Endodermal cell (in vitro differentiated cells): Measurements from ENCODE around the gene ANKIB1. TPM values are rescaled to one million over a fixed set of nuclear protein-coding genes. Genes with fewer than 3 reads are reported as not detected.

Experiments
- DNase-seq: peaks from one replicate; pipeline ENCODE4 v3.0.0-alpha.2; 2017
- H3K27ac ChIP-seq: 2 replicates; pipeline ENCODE4 v1.5.1; 2013; ENCODE audit warnings: mild to moderate bottlenecking, low read depth, low read length, moderate library complexity
- H3K27me3 ChIP-seq: 2 replicates; pipeline ENCODE4 v1.6.1; 2013; ENCODE audit warnings: mild to moderate bottlenecking, low read length, moderate library complexity; ENCODE audit not compliant: insufficient read depth, control insufficient read depth, poor library complexity, severe bottlenecking
- H3K36me3 ChIP-seq: 2 replicates; pipeline ENCODE4 v1.7.0; 2013; ENCODE audit warnings: mild to moderate bottlenecking, low read length, moderate library complexity; ENCODE audit not compliant: control insufficient read depth, insufficient read depth
- H3K4me1 ChIP-seq: one replicate; pipeline ENCODE4 v1.7.0; 2013; ENCODE audit warnings: low read length; ENCODE audit not compliant: control insufficient read depth, insufficient read depth
- H3K4me3 ChIP-seq: 2 replicates; pipeline ENCODE4 v1.5.1; 2013; ENCODE audit warnings: mild to moderate bottlenecking, low read length, moderate library complexity
- H3K9ac ChIP-seq: 2 replicates; pipeline ENCODE4 v1.6.1; 2013; ENCODE audit warnings: mild to moderate bottlenecking, low read length, moderate library complexity; ENCODE audit not compliant: poor library complexity, severe bottlenecking; ENCODE audit errors: extremely low read depth
- H3K9me3 ChIP-seq: 2 replicates; pipeline ENCODE4 v1.6.1; 2013; ENCODE audit warnings: mild to moderate bottlenecking, low read length, moderate library complexity; ENCODE audit not compliant: control insufficient read depth
- H3K27ac Mint-ChIP-seq: 2 replicates; pipeline ENCODE4 v1.8.0; 2020; ENCODE audit warnings: mixed read lengths
- H3K27me3 Mint-ChIP-seq: 2 replicates; pipeline ENCODE4 v1.8.0; 2021; ENCODE audit warnings: mild to moderate bottlenecking, mixed read lengths; ENCODE audit not compliant: insufficient read depth
- H3K36me3 Mint-ChIP-seq: 2 replicates; pipeline ENCODE4 v1.8.0; 2020; ENCODE audit warnings: low read depth, mixed read lengths
- H3K4me1 Mint-ChIP-seq: 2 replicates; pipeline ENCODE4 v1.8.0; 2020; ENCODE audit warnings: mixed read lengths
- H3K4me3 Mint-ChIP-seq: 2 replicates; pipeline ENCODE4 v1.8.0; 2020; ENCODE audit warnings: mild to moderate bottlenecking, moderate library complexity, mixed read lengths
- H3K9me3 Mint-ChIP-seq: 2 replicates; pipeline ENCODE4 v1.8.0; 2020; ENCODE audit warnings: mild to moderate bottlenecking, mixed read lengths
- WGBS, 2 experiments: methylation state at CpG; one replicate each; pipeline versions ENCODE4 v1.1.5 to v1.1.7; 2013; ENCODE audit warnings: missing lambda C conversion rate in 2 of 2, mixed read lengths in 1 of 2; ENCODE audit not compliant: insufficient coverage in 1 of 2, insufficient read length in 1 of 2; 5-methylcytosine and 5-hydroxymethylcytosine counted together
- total RNA-seq, 2 donors: library from RNA; stranded (reverse); fragmentation: NEBNext Ultra II Directional in 1 of 2; extraction: Animal tissue kit (Norgen Biotek cat#: 25700) in 1 of 2; gene quantifications; 2 replicates in 1 of 2; 3 replicates in 1 of 2; pipeline ENCODE4 v1.2.1, GENCODE V29; 2021
- TF ChIP-seq, protein P1 (sequence below): fragments of 200-600 bp; sonication (generic); conservative IDR thresholded peaks from 2 replicates; pipeline ENCODE4 v1.5.0; 2021; ENCODE audit warnings: antibody characterized with exemption, mild to moderate bottlenecking

Gene ANKIB1
- total RNA-seq, 2 donors from 2014 or later: 51.4 to 60.7 TPM

- TF ChIP-seq, protein P1, sequence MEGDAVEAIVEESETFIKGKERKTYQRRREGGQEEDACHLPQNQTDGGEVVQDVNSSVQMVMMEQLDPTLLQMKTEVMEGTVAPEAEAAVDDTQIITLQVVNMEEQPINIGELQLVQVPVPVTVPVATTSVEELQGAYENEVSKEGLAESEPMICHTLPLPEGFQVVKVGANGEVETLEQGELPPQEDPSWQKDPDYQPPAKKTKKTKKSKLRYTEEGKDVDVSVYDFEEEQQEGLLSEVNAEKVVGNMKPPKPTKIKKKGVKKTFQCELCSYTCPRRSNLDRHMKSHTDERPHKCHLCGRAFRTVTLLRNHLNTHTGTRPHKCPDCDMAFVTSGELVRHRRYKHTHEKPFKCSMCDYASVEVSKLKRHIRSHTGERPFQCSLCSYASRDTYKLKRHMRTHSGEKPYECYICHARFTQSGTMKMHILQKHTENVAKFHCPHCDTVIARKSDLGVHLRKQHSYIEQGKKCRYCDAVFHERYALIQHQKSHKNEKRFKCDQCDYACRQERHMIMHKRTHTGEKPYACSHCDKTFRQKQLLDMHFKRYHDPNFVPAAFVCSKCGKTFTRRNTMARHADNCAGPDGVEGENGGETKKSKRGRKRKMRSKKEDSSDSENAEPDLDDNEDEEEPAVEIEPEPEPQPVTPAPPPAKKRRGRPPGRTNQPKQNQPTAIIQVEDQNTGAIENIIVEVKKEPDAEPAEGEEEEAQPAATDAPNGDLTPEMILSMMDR: no peak
- Mint-ChIP-seq H3K36me3 (peaks cover 22% of the 10 kb centered on the region), H3K9me3 (peaks cover 7% of the 10 kb centered on the region), H3K4me1 (peaks cover 5% of the 10 kb centered on the region), H3K4me3 (no peak overlapping the region), H3K27me3 (no peaks in the 10 kb centered on the region), H3K27ac (no peak overlapping the region)
- H3K27me3 ChIP-seq: no peaks in the 10 kb centered on the region
- H3K9ac ChIP-seq: no peak overlapping the region
- H3K27ac ChIP-seq: no peak overlapping the region
- DNase-seq: no peak
- peaks cover 28% of the 10 kb centered on the region for H3K36me3 ChIP-seq
- peaks cover 9% of the 10 kb centered on the region for H3K9me3 ChIP-seq
- H3K4me1 ChIP-seq: no peaks in the 10 kb centered on the region
- H3K4me3 ChIP-seq: no peak overlapping the region
- 95 to 100% methylated on average over 1 to 4 of the region's 4 CpGs for WGBS, 2 experiments
These were observed 85.2 kb downstream of the ANKIB1 start for GRCh38 chr7:92330835-92331438.

DNA sequence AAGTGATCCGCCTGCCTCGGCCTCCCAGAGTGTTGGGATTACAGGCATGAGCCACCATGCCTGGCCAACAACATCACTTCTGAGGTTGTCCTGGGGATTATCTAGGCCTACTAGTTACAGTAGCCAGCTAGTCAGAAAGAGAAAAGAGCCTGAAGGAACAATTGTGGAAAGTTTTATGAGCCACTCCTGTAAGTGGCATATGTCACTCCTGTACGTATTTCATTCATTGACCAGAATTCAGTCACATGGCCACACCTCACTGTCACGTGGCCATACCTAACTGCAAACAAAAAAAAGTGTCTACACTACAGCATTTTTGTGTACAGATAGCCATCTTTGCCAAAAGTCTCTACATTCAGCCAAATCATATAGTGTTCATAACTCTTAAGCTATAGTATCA, 85.7 kb downstream of the ANKIB1 start:
- 91 to 93% methylated on average over 4 of the region's 4 CpGs for WGBS, 2 experiments
- Mint-ChIP-seq H3K27ac (no peak overlapping the region), H3K9me3 (peaks cover 7% of the 10 kb centered on the region), H3K27me3 (no peaks in the 10 kb centered on the region), H3K4me3 (no peak overlapping the region), H3K36me3 (peaks cover 24% of the 10 kb centered on the region), H3K4me1 (peaks cover 5% of the 10 kb centered on the region)
- H3K4me3 ChIP-seq: no peak overlapping the region
- peaks cover 10% of the 10 kb centered on the region for H3K9me3 ChIP-seq
- TF ChIP-seq, protein P1: no peak
- H3K27me3 ChIP-seq: no peaks in the 10 kb centered on the region
- no peak overlapping the region for H3K9ac ChIP-seq
- no peak for DNase-seq
- H3K4me1 ChIP-seq: no peaks in the 10 kb centered on the region
- no peak overlapping the region for H3K27ac ChIP-seq
- H3K36me3 ChIP-seq: peaks cover 28% of the 10 kb centered on the region

- H3K4me1 Mint-ChIP-seq: peaks cover 7% of the 10 kb centered on the region
- peaks cover 7% of the 10 kb centered on the region for H3K9me3 Mint-ChIP-seq
- no peaks in the 10 kb centered on the region for H3K4me1 ChIP-seq
- no peak overlapping the region for H3K4me3 Mint-ChIP-seq
- no peak for DNase-seq
- no peak overlapping the region for H3K4me3 ChIP-seq
- no peaks in the 10 kb centered on the region for H3K27me3 ChIP-seq
- no peak overlapping the region for H3K9ac ChIP-seq
- no peak overlapping the region for H3K27ac Mint-ChIP-seq
- WGBS, 2 experiments: 83% methylated on average over 3 of the region's 3 CpGs; no CpG with 5 or more reads in 1 of the 2 experiments
- peaks cover 10% of the 10 kb centered on the region for H3K9me3 ChIP-seq
- H3K36me3 Mint-ChIP-seq: peaks cover 24% of the 10 kb centered on the region
- H3K27me3 Mint-ChIP-seq: no peaks in the 10 kb centered on the region
- TF ChIP-seq, protein P1: no peak
- H3K27ac ChIP-seq: no peak overlapping the region
- H3K36me3 ChIP-seq: peaks cover 23% of the 10 kb centered on the region
These were observed 87.0 kb downstream of the ANKIB1 start for GRCh38 chr7:92332782-92333181.
